Activated CD8-positive, alpha-beta T cell treated with anti-CD3 and anti-CD28 coated beads for 36 hours (primary cell): ENCODE data around the gene MIDN. TPM values are rescaled to one million over a fixed set of nuclear protein-coding genes. Genes with fewer than 3 reads are reported as not detected.

ENCODE experiments used
- ATAC-seq: fragments of 200-7000 bp; cut with Tn5 transposase; one replicate; pipeline ENCODE4 v1.10.0; 2021; ENCODE audit warnings: mild to moderate bottlenecking, moderate library complexity
- CTCF ChIA-PET: fragments of 350-600 bp; sonication (Branson Sonifier 250); formaldehyde crosslinking; loops from one replicate; lab custom pipeline; 2021; ENCODE audit warnings: antibody characterized with exemption; lab: Charles Lee
- POLR2A ChIA-PET: fragments of 350-600 bp; sonication (Branson Sonifier 250); formaldehyde crosslinking; loops from one replicate; lab custom pipeline; 2021; ENCODE audit warnings: antibody characterized with exemption; lab: Charles Lee
- DNase-seq: peaks from one replicate; pipeline ENCODE4 v3.0.0-alpha.2; 2020
- H3K27ac Mint-ChIP-seq: one replicate; pipeline ENCODE4 v1.8.0; 2021; ENCODE audit warnings: mild to moderate bottlenecking, mixed read lengths
- H3K27me3 Mint-ChIP-seq: one replicate; pipeline ENCODE4 v1.8.0; 2021; ENCODE audit warnings: mixed read lengths
- H3K36me3 Mint-ChIP-seq: one replicate; pipeline ENCODE4 v1.8.0; 2021; ENCODE audit warnings: low read depth, mixed read lengths
- H3K4me1 Mint-ChIP-seq: one replicate; pipeline ENCODE4 v1.8.0; 2021; ENCODE audit warnings: low read depth, mixed read lengths
- H3K4me3 Mint-ChIP-seq: one replicate; pipeline ENCODE4 v1.8.0; 2021; ENCODE audit warnings: mild to moderate bottlenecking, moderate library complexity, mixed read lengths
- H3K9me3 Mint-ChIP-seq: one replicate; pipeline ENCODE4 v1.8.0; 2021; ENCODE audit warnings: mixed read lengths
- intact Hi-C: fragments of 100-400 bp; cut with micrococcal nuclease; formaldehyde crosslinking; loops from one replicate; pipeline ENCODE4 v1.10.0; 2022
- total RNA-seq, 2 experiments: library from RNA; stranded (reverse); gene quantifications; one replicate each; pipeline ENCODE4 v1.2.3, GENCODE V29; 2021
- TF ChIP-seq, protein P1 (sequence below): fragments of 200-600 bp; IDR thresholded peaks from one replicate; pipeline ENCODE4 v1.8.0; 2022; ENCODE audit warnings: antibody characterized with exemption, mild to moderate bottlenecking

MIDN gene
- total RNA-seq, 2 experiments from 2014 or later, result 41.1 to 43.9 TPM

DNA sequence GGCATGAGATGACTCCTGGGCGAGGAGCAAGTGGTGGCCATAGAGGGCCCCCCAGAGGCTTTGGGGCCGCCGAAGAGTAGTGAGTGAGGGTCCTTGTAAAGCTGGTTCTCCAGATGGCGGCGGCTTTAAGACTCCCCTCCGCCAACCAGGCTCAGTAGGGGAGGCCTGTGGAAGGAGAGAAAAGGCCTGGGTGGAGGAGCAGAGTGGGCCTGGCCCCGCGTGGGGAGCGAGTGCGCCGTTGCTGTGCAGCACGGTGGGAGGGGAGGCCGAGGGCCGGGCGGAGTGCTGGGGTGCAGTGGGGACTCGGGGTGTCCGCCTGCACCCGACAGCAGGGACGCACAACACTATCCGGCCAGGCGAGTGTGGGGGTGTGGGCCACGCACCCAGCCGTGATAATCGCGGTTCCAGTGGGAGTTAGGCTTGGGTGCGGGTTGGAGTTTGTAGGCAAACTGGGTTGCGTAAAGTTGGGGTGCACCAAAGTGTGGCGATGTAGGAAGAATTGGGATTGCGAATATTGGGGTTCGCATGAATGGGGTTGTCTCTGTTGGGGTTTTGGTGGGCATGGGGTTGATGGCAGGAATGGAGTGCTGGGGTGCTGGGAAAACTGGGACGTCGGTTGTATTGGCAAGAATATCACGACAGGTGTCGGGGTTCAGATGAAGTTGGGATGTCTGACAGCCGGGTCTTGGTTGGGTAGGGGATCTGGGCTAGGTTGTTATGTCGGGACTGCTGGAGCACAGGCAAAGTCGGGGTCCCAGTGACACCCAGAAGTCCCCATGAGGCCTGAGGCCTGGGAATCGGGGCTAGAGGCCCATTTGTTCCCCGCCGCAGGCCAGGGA is 20.1 kb downstream of the MIDN start:
- Mint-ChIP-seq H3K4me3 (peak overlapping the region; percentile 94), H3K27ac (peak overlapping the region; percentile 60), H3K27me3 (no peaks in the 10 kb centered on the region), H3K9me3 (no peaks in the 10 kb centered on the region), H3K4me1 (peaks cover 65% of the 10 kb centered on the region), H3K36me3 (peaks cover 39% of the 10 kb centered on the region)
- intact Hi-C loops, result loop anchor here (2.0 kb wide), 1 partner anchor 26 kb away; no protein-coding TSS in a partner anchor
- TF ChIP-seq, protein P1, sequence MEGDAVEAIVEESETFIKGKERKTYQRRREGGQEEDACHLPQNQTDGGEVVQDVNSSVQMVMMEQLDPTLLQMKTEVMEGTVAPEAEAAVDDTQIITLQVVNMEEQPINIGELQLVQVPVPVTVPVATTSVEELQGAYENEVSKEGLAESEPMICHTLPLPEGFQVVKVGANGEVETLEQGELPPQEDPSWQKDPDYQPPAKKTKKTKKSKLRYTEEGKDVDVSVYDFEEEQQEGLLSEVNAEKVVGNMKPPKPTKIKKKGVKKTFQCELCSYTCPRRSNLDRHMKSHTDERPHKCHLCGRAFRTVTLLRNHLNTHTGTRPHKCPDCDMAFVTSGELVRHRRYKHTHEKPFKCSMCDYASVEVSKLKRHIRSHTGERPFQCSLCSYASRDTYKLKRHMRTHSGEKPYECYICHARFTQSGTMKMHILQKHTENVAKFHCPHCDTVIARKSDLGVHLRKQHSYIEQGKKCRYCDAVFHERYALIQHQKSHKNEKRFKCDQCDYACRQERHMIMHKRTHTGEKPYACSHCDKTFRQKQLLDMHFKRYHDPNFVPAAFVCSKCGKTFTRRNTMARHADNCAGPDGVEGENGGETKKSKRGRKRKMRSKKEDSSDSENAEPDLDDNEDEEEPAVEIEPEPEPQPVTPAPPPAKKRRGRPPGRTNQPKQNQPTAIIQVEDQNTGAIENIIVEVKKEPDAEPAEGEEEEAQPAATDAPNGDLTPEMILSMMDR, result no peak
- ChIA-PET POLR2A (interaction anchor here (0.8 to 6.1 kb wide), 21 partner anchors 9 to 325 kb away, joined by 3 to 88 read pairs (median 5); partner anchors contain the start of genes ARHGAP45, ATP5F1D and NDUFS7), CTCF (interaction anchor here (0.7 to 16.1 kb wide), 7 partner anchors 8 to 25 kb away, joined by 3 to 449 read pairs (median 7); partner anchors contain the start of gene ATP5F1D)
- no peak for ATAC-seq
- no peak for DNase-seq

DNA sequence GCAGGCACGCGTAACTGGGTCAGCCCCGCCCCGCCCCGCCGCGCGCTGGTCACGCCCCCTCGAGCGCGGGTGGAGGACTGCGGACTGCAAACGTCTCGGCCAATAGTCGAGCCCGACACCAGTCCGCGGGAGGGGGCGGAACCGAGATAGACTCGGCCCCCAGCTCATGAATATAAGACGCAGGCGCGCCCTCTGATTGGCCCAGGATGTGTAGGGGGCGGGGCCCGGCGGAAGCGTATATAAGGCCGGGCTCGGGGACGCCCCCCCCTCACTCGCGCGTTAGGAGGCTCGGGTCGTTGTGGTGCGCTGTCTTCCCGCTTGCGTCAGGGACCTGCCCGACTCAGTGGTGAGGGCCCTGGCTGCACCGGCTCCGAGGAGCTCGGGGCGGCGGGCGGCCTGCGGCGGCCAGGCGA is 20.7 kb downstream of the MIDN start, which contains the start of gene CIRBP:
Gene CIRBP (plus strand): TSS at position 268 of the 413 bp plus-strand sequence. CDS start 1,602 bp downstream, outside the sequence.
- Mint-ChIP-seq H3K4me3 (peak within 1 kb of the TSS; percentile 94), H3K9me3 (no peaks in the 10 kb centered on the region), H3K36me3 (peaks cover 45% of the 10 kb centered on the region), H3K27me3 (no peaks in the 10 kb centered on the region), H3K27ac (peak within 1 kb of the TSS; percentile 95), H3K4me1 (peaks cover 71% of the 10 kb centered on the region)
- CTCF ChIA-PET, result interaction anchor here (0.7 to 16.1 kb wide), 6 partner anchors 9 to 268 kb away, joined by 3 to 449 read pairs (median 4); partner anchors contain the start of gene ATP5F1D
- TF ChIP-seq, protein P1, result no peak
- POLR2A ChIA-PET, result interaction anchor here (0.6 to 6.1 kb wide), 25 partner anchors 10 to 324 kb away, joined by 3 to 88 read pairs (median 4); partner anchors contain the start of genes ARHGAP45, ATP5F1D, NDUFS7 and RNU6-2
- peak; percentile 100 for DNase-seq
- intact Hi-C loops, result loop anchor here (2.0 kb wide), 1 partner anchor 26 kb away; no protein-coding TSS in a partner anchor
- ATAC-seq, result peak; percentile 86

DNA sequence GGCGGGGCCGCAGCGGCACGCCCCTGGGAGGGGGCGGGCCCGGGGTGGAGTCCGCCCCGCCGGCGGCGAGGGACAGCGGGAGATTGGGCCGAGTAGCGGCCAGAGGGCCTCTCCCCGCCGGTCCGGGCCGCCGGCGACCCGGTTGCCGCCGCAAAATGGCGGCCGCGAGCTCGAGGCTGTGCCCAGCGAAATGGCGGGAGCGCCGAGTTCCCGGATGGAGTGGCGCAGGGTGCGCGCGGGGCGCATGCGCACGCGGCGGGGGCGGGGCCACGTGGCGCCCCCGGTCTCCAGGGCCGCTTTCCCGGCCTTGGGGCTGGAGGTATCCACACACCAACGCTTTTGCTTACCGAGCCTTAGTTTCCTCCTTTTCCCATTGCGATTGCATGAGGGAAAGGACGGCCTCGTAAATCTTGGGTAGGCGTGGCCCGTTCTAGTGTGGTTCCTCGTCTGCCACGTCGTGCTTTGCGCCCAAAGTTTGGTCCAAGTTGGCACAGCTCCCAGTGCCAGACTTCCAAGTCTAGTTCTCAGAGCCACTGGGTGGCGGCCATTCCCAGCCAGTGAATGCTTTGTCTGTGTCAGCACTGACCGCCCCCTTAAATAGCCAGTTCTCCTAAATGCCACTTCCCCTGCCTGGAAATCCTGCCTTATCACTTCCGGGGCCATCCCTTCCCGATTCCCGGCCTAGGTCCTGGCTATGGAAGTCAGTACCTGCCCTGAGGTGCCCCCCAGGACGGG is 21.3 kb downstream of the MIDN start:
- ChIA-PET CTCF (interaction anchor here (0.7 to 16.1 kb wide), 5 partner anchors 9 to 268 kb away, joined by 3 to 449 read pairs (median 3); partner anchors contain the start of gene ATP5F1D), POLR2A (interaction anchor here (0.6 to 6.1 kb wide), 25 partner anchors 10 to 324 kb away, joined by 3 to 88 read pairs (median 4); partner anchors contain the start of genes ARHGAP45, ATP5F1D, NDUFS7 and RNU6-2)
- H3K4me1 Mint-ChIP-seq, result peaks cover 71% of the 10 kb centered on the region
- H3K4me3 Mint-ChIP-seq, result peak overlapping the region; percentile 94
- H3K27me3 Mint-ChIP-seq, result no peaks in the 10 kb centered on the region
- peak; percentile 88 for DNase-seq
- peak; percentile 19 for ATAC-seq
- no peaks in the 10 kb centered on the region for H3K9me3 Mint-ChIP-seq
- intact Hi-C loops, result loop anchor here (2.0 to 10.0 kb wide), 2 partner anchors 27 to 95 kb away; no protein-coding TSS in a partner anchor
- peak overlapping the region; percentile 95 for H3K27ac Mint-ChIP-seq
- TF ChIP-seq, protein P1, result no peak
- H3K36me3 Mint-ChIP-seq, result peaks cover 47% of the 10 kb centered on the region

DNA sequence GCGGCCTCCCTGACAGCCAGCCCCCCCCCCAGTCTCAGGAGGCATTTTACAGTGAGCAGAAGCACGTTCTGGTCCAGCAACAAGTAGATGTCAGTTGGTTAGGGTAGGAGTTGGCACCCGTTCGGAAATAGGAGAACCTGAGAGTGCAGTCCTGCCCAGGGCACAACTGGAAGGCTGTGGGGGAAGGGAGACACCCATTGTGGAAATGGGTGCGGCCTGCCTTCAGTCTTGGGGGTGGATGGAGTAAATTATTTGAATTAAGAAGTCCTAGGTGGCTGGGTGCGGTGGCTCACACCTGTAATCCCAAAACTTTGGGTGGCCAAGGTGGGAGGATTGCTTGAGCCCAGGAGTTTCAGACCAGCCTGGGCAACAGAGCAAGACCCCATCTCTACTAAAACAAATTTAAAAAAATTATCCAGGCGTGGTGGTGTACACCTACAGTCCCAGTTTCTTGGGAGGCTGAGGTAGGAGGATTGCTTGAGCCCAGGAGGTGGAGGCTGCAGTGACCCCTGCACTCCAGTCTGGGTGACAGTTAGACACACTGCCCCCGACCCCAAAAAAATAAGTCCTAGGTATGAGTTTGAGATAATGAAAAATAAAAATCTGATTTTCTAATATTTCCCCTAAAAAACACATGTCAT is 21.9 kb downstream of the MIDN start:
- DNase-seq (no peak), ATAC-seq (no peak)
- intact Hi-C loops, result loop anchor here (10.0 kb wide), 1 partner anchor 94 kb away; no protein-coding TSS in a partner anchor
- TF ChIP-seq, protein P1, result no peak
- H3K9me3 Mint-ChIP-seq, result no peaks in the 10 kb centered on the region
- peak overlapping the region; percentile 95 for H3K27ac Mint-ChIP-seq
- CTCF ChIA-PET, result no interaction called here
- no peaks in the 10 kb centered on the region for H3K27me3 Mint-ChIP-seq
- peaks cover 47% of the 10 kb centered on the region for H3K36me3 Mint-ChIP-seq
- POLR2A ChIA-PET, result interaction anchor here (1.1 to 1.7 kb wide), 7 partner anchors 11 to 203 kb away, joined by 3 to 22 read pairs (median 5); partner anchors contain the start of gene ARHGAP45
- peak overlapping the region; percentile 94 for H3K4me3 Mint-ChIP-seq
- peaks cover 67% of the 10 kb centered on the region for H3K4me1 Mint-ChIP-seq
